ENCODE data around the gene NTNG1. TPM values are rescaled to one million over a fixed set of nuclear protein-coding genes. Genes with fewer than 3 reads are reported as not detected.

NTNG1 gene
- total and polyA plus RNA-seq, 10 of the 15 experiments (the other 5 are each of a cell fraction or from before 2014, with no cell fraction given) = 0.18 to 2.3 (median 1.1) TPM; not detected in 1

DNA sequence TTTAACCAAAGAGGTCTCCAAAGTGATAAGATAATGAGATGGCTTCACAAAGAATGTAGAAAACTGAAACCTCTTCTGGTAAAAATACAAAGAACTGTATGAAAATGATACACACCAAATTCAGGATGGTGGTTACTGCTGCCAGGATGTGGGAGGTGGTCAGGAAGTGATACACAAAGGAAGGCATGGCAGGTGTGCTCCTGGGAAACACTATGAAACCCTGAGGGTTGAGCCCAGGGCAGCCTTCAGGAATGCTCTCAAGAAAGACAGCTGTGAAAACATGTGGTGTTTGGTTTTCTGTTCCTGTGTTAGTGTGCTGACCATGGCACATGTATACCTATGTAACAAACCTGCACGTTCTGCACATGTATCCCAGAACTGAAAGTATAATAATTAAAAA lies 109.3 kb downstream of the NTNG1 start:
- Histone ChIP-seq H3K27me3 (replicated peaks in 1 of 2; ENCODE audit: control insufficient read depth in 2 of 2, insufficient read depth in 2 of 2, low read length in 1 of 2) (no peaks in the 10 kb centered on the region), H2AFZ (ENCODE audit: control insufficient read depth, low read depth, low read length) (no peak overlapping the region), H3K9ac (ENCODE audit: control insufficient read depth, insufficient read depth, low read length) (no peak overlapping the region), H3K27ac (ENCODE audit: control insufficient read depth, insufficient read depth) (no peak overlapping the region), H3K4me2 (ENCODE audit: control insufficient read depth, insufficient read depth) (no peak overlapping the region), H3K36me3 (ENCODE audit: control insufficient read depth in 2 of 2, insufficient read depth in 2 of 2, low read length in 1 of 2) (no peaks in the 10 kb centered on the region), H3K9me3 (replicated peaks; ENCODE audit: control insufficient read depth, insufficient read depth, low read length) (no peaks in the 10 kb centered on the region), H3K4me3 (no peak overlapping the region), H4K20me1 (ENCODE audit: control insufficient read depth, insufficient read depth) (no peaks in the 10 kb centered on the region), H3K4me1 (ENCODE audit: control insufficient read depth, insufficient read depth, low read length) (no peaks in the 10 kb centered on the region; the same call in 1 of the 2 replicates), H3K79me2 (ENCODE audit: control insufficient read depth, insufficient read depth, low read length) (no peaks in the 10 kb centered on the region)
- in situ Hi-C loops (cut with MboI) = no loop called here
- DNase-seq (ENCODE audit: low read depth, low spot score) (peak; percentile 16), FAIRE-seq (no peak), ATAC-seq (peak; percentile 20; the same call in 2 of the 3 replicates)
- RAD21 ChIA-PET (ENCODE audit: unreplicated experiment) = no interaction called here
- POLR2A ChIA-PET = no interaction called here
- intact Hi-C loops (cut with micrococcal nuclease; ENCODE audit: unreplicated experiment) = no loop called here
- WGBS (ENCODE audit: insufficient coverage, insufficient replicate concordance, low lambda C conversion rate, missing lambda C conversion rate) = 0% methylated on average over 1 of the region's 1 CpG
- SMC1A ChIA-PET (ENCODE audit: uncharacterized antibody, unreplicated experiment) = no interaction called here
- no TSS peak for BruUV-seq (replicated peaks)
- CTCF ChIA-PET = interaction anchor here (0.6 kb wide), 1 partner anchor 116 kb away, joined by 3 read pairs; no protein-coding TSS in a partner anchor
- peak in 1 of 2 experiments; percentile 27; a peak in 1 of 4 replicates for TF ChIP-seq IKZF2 (IDR thresholded peaks at IDR 0.05)
- no peak for TF ChIP-seq EZH2 (IDR thresholded peaks at IDR 0.05; ENCODE audit: borderline replicate concordance, control insufficient read depth, low read depth, low read length)

DNA sequence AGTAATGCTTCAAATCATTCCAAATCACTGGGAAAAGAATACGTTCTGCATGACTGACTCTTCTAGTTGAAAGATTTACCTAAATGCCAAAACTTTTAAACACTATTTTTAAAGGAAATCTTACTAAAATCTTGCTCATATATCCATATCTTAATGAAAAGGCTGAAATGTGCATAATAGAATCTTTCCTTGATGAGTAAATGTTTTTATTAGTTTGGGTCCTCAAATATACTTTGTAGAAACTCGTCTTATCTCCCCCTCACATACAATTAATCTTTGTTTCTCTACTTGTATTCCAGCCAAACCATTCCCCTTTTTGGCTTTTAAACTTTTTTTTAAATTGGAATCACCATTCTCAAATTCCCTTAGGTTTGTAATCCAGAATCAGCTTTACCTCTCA lies 110.2 kb downstream of the NTNG1 start:
- ChIA-PET RAD21 (ENCODE audit: unreplicated experiment) (no interaction called here), CTCF (interaction anchor here (0.6 kb wide), 1 partner anchor 108 kb away, joined by 4 read pairs; no protein-coding TSS in a partner anchor), POLR2A (no interaction called here), SMC1A (ENCODE audit: uncharacterized antibody, unreplicated experiment) (no interaction called here)
- no peaks in the 10 kb centered on the region for H3K27me3 ChIP-seq (replicated peaks in 1 of 2; ENCODE audit: control insufficient read depth in 2 of 2, insufficient read depth in 2 of 2, low read length in 1 of 2)
- no peak overlapping the region for H2AFZ ChIP-seq (ENCODE audit: control insufficient read depth, low read depth, low read length)
- H3K9ac ChIP-seq (ENCODE audit: control insufficient read depth, insufficient read depth, low read length) = no peak overlapping the region
- H3K36me3 ChIP-seq (ENCODE audit: control insufficient read depth in 2 of 2, insufficient read depth in 2 of 2, low read length in 1 of 2) = no peaks in the 10 kb centered on the region
- no peak overlapping the region for H3K4me3 ChIP-seq
- BruUV-seq (replicated peaks) = no TSS peak
- no peaks in the 10 kb centered on the region; the same call in 1 of the 2 replicates for H3K4me1 ChIP-seq (ENCODE audit: control insufficient read depth, insufficient read depth, low read length)
- DNase-seq (ENCODE audit: low read depth, low spot score) (no peak), ATAC-seq (no peak), FAIRE-seq (no peak)
- intact Hi-C loops (cut with micrococcal nuclease; ENCODE audit: unreplicated experiment) = no loop called here
- 2% methylated on average over 2 of the region's 2 CpGs for WGBS (ENCODE audit: insufficient coverage, insufficient replicate concordance, low lambda C conversion rate, missing lambda C conversion rate)
- no peak overlapping the region for H3K4me2 ChIP-seq (ENCODE audit: control insufficient read depth, insufficient read depth)
- H3K9me3 ChIP-seq (replicated peaks; ENCODE audit: control insufficient read depth, insufficient read depth, low read length) = no peaks in the 10 kb centered on the region
- in situ Hi-C loops (cut with MboI) = no loop called here
- H3K27ac ChIP-seq (ENCODE audit: control insufficient read depth, insufficient read depth) = no peak overlapping the region
- H4K20me1 ChIP-seq (ENCODE audit: control insufficient read depth, insufficient read depth) = no peaks in the 10 kb centered on the region
- H3K79me2 ChIP-seq (ENCODE audit: control insufficient read depth, insufficient read depth, low read length) = no peaks in the 10 kb centered on the region
- TF ChIP-seq TAF1 (IDR thresholded peaks at IDR 0.05; ENCODE audit: borderline replicate concordance, low read depth, low read length) = no peak
- TF ChIP-seq SMAD5 (IDR thresholded peaks at IDR 0.05; ENCODE audit: low read depth) = no peak
- TF ChIP-seq BCL11A (IDR thresholded peaks at IDR 0.05; ENCODE audit: low read depth, low read length) = no peak
- no peak for TF ChIP-seq ETV6 (conservative IDR thresholded peaks at IDR 0.05 in 1 of 2, IDR thresholded peaks at IDR 0.05 in 1 of 2; ENCODE audit: borderline replicate concordance in 1 of 2, low read depth in 1 of 2)
- TF ChIP-seq HDAC2 (IDR thresholded peaks at IDR 0.05) = no peak
- TF ChIP-seq ASH2L (IDR thresholded peaks at IDR 0.05; ENCODE audit: borderline replicate concordance, low read depth) = no peak
- no peak for TF ChIP-seq CEBPB (IDR thresholded peaks at IDR 0.05; ENCODE audit: borderline replicate concordance in 1 of 2, low read depth in 2 of 2, low read length in 2 of 2)
- no peak for TF ChIP-seq ZNF274 (IDR thresholded peaks at IDR 0.05; ENCODE audit: insufficient read depth, insufficient read length)
- no peak for TF ChIP-seq JUNB (IDR thresholded peaks at IDR 0.05)
- TF ChIP-seq IRF4 (IDR thresholded peaks at IDR 0.05; ENCODE audit: low read depth, low read length) = no peak
- no peak for TF ChIP-seq EGR1 (IDR thresholded peaks at IDR 0.05; ENCODE audit: borderline replicate concordance in 1 of 2, low read depth in 2 of 2, low read length in 2 of 2)
- TF ChIP-seq CBX3 (IDR thresholded peaks at IDR 0.05; ENCODE audit: borderline replicate concordance, low read depth) = no peak
- TF ChIP-seq, protein P1, sequence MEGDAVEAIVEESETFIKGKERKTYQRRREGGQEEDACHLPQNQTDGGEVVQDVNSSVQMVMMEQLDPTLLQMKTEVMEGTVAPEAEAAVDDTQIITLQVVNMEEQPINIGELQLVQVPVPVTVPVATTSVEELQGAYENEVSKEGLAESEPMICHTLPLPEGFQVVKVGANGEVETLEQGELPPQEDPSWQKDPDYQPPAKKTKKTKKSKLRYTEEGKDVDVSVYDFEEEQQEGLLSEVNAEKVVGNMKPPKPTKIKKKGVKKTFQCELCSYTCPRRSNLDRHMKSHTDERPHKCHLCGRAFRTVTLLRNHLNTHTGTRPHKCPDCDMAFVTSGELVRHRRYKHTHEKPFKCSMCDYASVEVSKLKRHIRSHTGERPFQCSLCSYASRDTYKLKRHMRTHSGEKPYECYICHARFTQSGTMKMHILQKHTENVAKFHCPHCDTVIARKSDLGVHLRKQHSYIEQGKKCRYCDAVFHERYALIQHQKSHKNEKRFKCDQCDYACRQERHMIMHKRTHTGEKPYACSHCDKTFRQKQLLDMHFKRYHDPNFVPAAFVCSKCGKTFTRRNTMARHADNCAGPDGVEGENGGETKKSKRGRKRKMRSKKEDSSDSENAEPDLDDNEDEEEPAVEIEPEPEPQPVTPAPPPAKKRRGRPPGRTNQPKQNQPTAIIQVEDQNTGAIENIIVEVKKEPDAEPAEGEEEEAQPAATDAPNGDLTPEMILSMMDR (IDR thresholded peaks at IDR 0.05 in 2 of 3, conservative IDR thresholded peaks at IDR 0.05 in 1 of 3; ENCODE audit: control insufficient read depth in 2 of 3, extremely low read depth in 1 of 3, insufficient read depth in 1 of 3, low read depth in 3 of 3, low read length in 3 of 3) = no peak
